AG09309 (cell line): ENCODE data around the gene IFIT1B.

Source experiments
- DNase-seq: peaks from one replicate; pipeline ENCODE4 v3.0.0-alpha.2; 2010; ENCODE audit warnings: low read depth
- H3K4me3 ChIP-seq: 2 replicates; pipeline ENCODE4 v1.5.1; 2011; ENCODE audit warnings: mild to moderate bottlenecking, low read depth, low read length, moderate library complexity; ENCODE audit not compliant: control insufficient read depth
- TF ChIP-seq, protein P1 (sequence below): IDR thresholded peaks from 2 replicates; pipeline ENCODE4 v1.5.1; 2011; ENCODE audit warnings: mild to moderate bottlenecking, low read depth, low read length, inconsistent platforms; ENCODE audit not compliant: insufficient read depth, control insufficient read depth; ENCODE audit errors: missing control alignments

Gene IFIT1B

GRCh38 chr10:89427629-89428028, 49.8 kb downstream of the IFIT1B start:
- TF ChIP-seq, protein P1, sequence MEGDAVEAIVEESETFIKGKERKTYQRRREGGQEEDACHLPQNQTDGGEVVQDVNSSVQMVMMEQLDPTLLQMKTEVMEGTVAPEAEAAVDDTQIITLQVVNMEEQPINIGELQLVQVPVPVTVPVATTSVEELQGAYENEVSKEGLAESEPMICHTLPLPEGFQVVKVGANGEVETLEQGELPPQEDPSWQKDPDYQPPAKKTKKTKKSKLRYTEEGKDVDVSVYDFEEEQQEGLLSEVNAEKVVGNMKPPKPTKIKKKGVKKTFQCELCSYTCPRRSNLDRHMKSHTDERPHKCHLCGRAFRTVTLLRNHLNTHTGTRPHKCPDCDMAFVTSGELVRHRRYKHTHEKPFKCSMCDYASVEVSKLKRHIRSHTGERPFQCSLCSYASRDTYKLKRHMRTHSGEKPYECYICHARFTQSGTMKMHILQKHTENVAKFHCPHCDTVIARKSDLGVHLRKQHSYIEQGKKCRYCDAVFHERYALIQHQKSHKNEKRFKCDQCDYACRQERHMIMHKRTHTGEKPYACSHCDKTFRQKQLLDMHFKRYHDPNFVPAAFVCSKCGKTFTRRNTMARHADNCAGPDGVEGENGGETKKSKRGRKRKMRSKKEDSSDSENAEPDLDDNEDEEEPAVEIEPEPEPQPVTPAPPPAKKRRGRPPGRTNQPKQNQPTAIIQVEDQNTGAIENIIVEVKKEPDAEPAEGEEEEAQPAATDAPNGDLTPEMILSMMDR, result no peak
- H3K4me3 ChIP-seq, result no peak overlapping the region
- DNase-seq, result no peak

DNA sequence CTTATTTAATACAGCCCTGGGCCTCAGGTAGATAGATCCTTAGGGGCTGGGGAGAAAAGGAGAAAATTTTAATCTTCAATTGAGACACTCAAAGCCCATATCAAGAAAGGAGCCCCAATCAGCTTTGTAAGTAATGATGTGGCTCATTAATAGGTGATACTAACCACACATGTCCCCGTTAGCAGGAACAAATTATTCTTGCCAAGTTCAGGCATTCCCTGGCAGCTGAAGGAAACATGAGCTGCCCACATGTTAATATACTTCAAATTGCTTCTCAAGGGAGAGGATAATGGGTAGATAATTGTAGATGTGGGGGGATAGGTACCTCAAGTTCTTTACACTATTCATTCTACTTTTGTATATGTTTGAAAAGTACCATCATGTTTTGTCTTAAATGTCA, 51.0 kb downstream of the IFIT1B start:
- no peak overlapping the region for H3K4me3 ChIP-seq
- no peak for DNase-seq
- TF ChIP-seq, protein P1, result no peak

- DNase-seq, result no peak
- TF ChIP-seq, protein P1, result no peak
- no peak overlapping the region for H3K4me3 ChIP-seq
Observed at GRCh38 chr10:89431977-89432376, 54.1 kb downstream of the IFIT1B start.
